Activated CD4-positive, alpha-beta T cell treated with anti-CD3 and anti-CD28 coated beads for 36 hours (primary cell): Measurements from ENCODE around the gene ZKSCAN1. TPM values are rescaled to one million over a fixed set of nuclear protein-coding genes. Genes with fewer than 3 reads are reported as not detected.
"Not testable (repeated sequence)": the region's sequence is repeated elsewhere in the genome, so short reads cannot be mapped to it uniquely, and the experiment has no call there.

Experiments
- ATAC-seq: fragments of 200-7000 bp; cut with Tn5 transposase; one replicate; pipeline ENCODE4 v1.10.0; 2021; ENCODE audit warnings: mild to moderate bottlenecking, moderate library complexity
- CTCF ChIA-PET: fragments of 350-600 bp; sonication (Branson Sonifier 250); formaldehyde crosslinking; loops from one replicate; lab custom pipeline; 2021; ENCODE audit warnings: antibody characterized with exemption; lab: Charles Lee
- POLR2A ChIA-PET: fragments of 350-600 bp; sonication (Branson Sonifier 250); formaldehyde crosslinking; loops from one replicate; lab custom pipeline; 2021; ENCODE audit warnings: antibody characterized with exemption, inconsistent platforms; lab: Charles Lee
- DNase-seq: peaks from one replicate; pipeline ENCODE4 v3.0.0-alpha.2; 2020
- H3K27ac Mint-ChIP-seq: one replicate; pipeline ENCODE4 v1.8.0; 2021; ENCODE audit warnings: mixed read lengths
- H3K27me3 Mint-ChIP-seq: one replicate; pipeline ENCODE4 v1.8.0; 2021; ENCODE audit warnings: mixed read lengths
- H3K36me3 Mint-ChIP-seq: one replicate; pipeline ENCODE4 v1.8.0; 2021; ENCODE audit warnings: low read depth, mixed read lengths
- H3K4me1 Mint-ChIP-seq: one replicate; pipeline ENCODE4 v1.8.0; 2021; ENCODE audit warnings: mixed read lengths
- H3K4me3 Mint-ChIP-seq: one replicate; pipeline ENCODE4 v1.8.0; 2021; ENCODE audit warnings: mild to moderate bottlenecking, moderate library complexity, mixed read lengths
- H3K9me3 Mint-ChIP-seq: one replicate; pipeline ENCODE4 v1.8.0; 2021; ENCODE audit warnings: low read depth, mixed read lengths
- intact Hi-C, 2 experiments: fragments of 100-400 bp; cut with DNase I in 1 of 2; cut with micrococcal nuclease in 1 of 2; formaldehyde crosslinking; loops; one replicate each; pipeline versions ENCODE4 v1.14.2 to v1.15.1; 2022 to 2024; cut with DNase I, micrococcal nuclease
- total RNA-seq, 2 experiments: library from RNA; stranded (reverse); gene quantifications; one replicate each; pipeline ENCODE4 v1.2.3, GENCODE V29; 2021

The ZKSCAN1 gene
- total RNA-seq = 10 to 100 TPM; 45.2 to 62.9 TPM

DNA sequence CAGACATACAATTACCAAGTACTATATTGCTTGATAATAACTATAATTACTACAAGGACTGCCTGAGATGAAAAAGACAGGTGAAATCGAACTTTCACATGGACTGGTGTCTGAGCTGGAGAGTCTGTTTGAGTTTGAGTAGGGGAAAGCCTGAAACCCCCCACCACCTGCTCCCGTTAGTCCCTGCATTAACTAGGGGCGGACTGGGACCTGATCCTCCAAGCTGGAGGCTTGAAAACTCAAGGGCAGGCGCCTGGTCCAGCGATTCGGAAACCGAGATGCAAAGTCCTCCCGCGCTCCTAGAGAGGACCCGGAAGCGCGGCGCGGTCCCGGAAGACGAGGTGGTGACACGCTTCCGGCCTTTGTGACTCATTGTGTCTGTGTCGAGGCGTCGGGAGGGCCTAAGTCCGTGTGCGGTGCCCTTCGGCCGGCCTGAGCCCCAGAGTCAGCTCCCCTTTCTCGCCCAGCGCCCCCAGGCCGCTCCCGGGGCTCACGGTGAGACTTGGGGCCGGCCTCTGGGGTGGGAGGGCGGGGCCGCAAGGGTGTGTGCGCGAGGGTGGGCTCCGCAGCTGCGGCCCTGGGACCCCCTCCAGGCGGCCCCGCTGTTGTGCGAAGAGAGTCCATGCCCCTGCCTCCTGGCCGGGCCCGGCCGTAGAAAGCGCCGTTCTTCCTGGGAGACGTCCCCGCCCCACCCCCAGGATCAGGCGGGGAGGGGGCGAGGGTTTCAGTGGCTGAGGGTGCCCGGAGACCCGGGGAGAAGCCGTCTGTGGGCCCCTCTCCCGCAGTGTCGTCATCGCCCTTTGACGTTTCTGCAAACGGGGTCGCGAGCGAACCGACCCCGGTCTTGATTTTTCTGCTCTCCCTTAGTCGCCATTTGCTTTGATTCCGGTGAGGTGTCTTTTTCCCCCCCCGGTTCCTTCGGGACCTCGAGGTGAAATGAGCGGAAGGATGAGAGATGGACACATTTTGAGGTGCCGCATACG lies at the start of gene ZKSCAN1:
Gene ZKSCAN1 (plus strand): TSS at position 365 of the 983 bp plus-strand sequence. CDS start 7,911 bp downstream, outside the sequence.
- POLR2A ChIA-PET = no interaction called here
- H3K4me1 Mint-ChIP-seq = peaks cover 53% of the 10 kb centered on the region
- intact Hi-C loops = loop anchor here (1.0 to 10.0 kb wide), 17 partner anchors 11 to 607 kb away; partner anchors contain the start of genes ZNF3 (in 2 of the 2), AP4M1 (in 1 of the 2), BUD31 (in 1 of the 2) and COPS6 (in 1 of the 2)
- ATAC-seq = peak; percentile 87
- CTCF ChIA-PET = interaction anchor here (0.6 to 3.3 kb wide), 7 partner anchors 9 to 97 kb away, joined by 3 to 14 read pairs (median 4); partner anchors contain the start of genes GJC3, TRIM4 and ZSCAN21
- H3K36me3 Mint-ChIP-seq = peaks cover 23% of the 10 kb centered on the region
- H3K4me3 Mint-ChIP-seq = peak within 1 kb of the TSS; percentile 94
- no peaks in the 10 kb centered on the region for H3K9me3 Mint-ChIP-seq
- H3K27me3 Mint-ChIP-seq = no peaks in the 10 kb centered on the region
- peak; percentile 92 for DNase-seq
- peak within 1 kb of the TSS; percentile 96 for H3K27ac Mint-ChIP-seq

DNA sequence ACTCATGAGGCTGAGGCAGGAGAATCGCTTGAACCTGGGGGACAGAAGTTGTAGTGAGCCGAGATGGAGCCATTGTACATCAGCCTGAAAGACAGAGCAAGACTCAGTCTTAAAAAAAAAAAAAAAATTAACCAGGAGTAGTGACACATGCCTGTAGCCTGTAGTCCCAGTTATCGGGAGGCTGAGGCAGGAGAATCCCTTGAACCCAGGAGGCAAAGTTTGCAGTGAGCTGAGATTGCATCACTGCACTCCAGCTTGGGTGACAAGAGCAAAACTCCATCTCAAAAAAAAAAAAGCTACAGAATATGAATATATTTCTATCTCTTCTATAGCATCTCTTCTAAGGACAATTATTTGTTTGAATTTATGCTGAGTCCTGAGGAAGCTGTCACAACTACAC lies 46.1 kb upstream of the ZKSCAN1 start:
- Mint-ChIP-seq H3K4me3 (no peak overlapping the region), H3K36me3 (no peaks in the 10 kb centered on the region), H3K4me1 (no peaks in the 10 kb centered on the region), H3K9me3 (no peaks in the 10 kb centered on the region), H3K27me3 (peaks cover 14% of the 10 kb centered on the region), H3K27ac (no peak overlapping the region)
- CTCF ChIA-PET = interaction anchor here (1.5 kb wide), 1 partner anchor 11 kb away, joined by 4 read pairs; no protein-coding TSS in a partner anchor
- ATAC-seq = no peak
- intact Hi-C loops = no loop called here
- DNase-seq = no peak
- POLR2A ChIA-PET = no interaction called here

DNA sequence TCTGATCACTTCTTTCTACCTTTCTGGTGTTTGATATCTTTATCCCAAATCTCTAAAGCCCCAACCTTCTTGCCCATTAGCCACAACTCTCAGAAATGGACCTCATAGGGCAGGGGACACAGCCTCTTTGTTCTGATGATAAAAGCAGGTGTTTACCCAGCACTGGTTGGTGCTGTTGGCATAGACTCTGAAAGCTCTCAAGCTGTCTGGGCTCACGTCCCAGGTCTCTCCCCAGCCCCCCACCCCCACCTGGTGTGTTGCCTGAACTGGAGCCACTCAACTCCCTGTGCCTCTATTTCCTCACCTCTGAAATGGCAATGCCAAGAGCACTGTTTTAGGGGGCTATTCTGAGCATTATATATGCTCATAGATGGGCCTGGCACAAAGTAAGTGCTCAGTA lies 45.6 kb upstream of the ZKSCAN1 start:
- H3K36me3 Mint-ChIP-seq, H3K27ac Mint-ChIP-seq, H3K4me1 Mint-ChIP-seq, intact Hi-C loops, H3K27me3 Mint-ChIP-seq, DNase-seq, H3K4me3 Mint-ChIP-seq, ATAC-seq, POLR2A ChIA-PET, CTCF ChIA-PET, H3K9me3 Mint-ChIP-seq: not testable (repeated sequence)

DNA sequence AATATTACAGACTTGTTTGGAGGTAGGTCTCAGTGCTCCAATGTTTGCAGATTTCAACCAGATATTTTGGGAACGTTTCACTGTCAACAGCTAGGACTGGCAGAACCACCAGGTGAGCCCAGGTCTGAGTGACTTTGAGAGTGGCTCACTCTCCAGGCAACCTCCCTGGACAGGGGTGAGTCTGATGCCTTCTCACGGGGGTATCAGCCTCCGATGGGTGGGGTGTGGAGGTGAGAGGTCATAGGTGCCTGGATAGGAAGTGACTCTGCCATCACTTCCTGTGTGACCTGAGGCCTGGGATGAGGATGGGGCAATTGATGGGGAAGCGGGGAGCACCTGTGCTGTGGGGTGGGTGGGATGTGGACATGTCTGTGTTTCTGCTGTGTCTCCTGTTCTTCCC lies 44.2 kb upstream of the ZKSCAN1 start:
- H3K27ac Mint-ChIP-seq = no peak overlapping the region
- ATAC-seq = no peak
- no peak for DNase-seq
- intact Hi-C loops = no loop called here
- no peaks in the 10 kb centered on the region for H3K9me3 Mint-ChIP-seq
- CTCF ChIA-PET = no interaction called here
- POLR2A ChIA-PET = no interaction called here
- H3K4me3 Mint-ChIP-seq = no peak overlapping the region
- H3K27me3 Mint-ChIP-seq = peaks cover 11% of the 10 kb centered on the region
- no peaks in the 10 kb centered on the region for H3K36me3 Mint-ChIP-seq
- H3K4me1 Mint-ChIP-seq = no peaks in the 10 kb centered on the region

DNA sequence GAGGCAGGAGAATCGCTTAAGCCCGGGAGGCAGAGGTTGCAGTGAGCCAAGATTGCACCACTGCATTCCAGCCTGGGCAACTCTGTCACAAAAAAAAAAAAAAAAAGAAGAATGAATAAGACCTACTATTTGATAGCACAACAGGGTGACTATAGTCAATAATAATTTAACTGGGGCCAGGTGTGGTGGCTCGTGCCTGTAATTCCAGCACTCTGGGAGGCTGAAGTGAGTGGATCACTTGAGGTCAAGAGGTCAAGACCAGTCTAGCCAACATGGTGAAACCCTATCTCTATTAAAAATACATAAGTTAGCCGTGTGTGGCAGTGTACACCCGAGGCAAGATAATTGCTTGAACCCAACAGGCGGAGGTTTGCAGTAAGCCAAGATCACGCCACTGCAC lies 41.6 kb upstream of the ZKSCAN1 start:
- CTCF ChIA-PET, H3K27me3 Mint-ChIP-seq, intact Hi-C loops, H3K4me1 Mint-ChIP-seq, POLR2A ChIA-PET, DNase-seq, H3K36me3 Mint-ChIP-seq, H3K9me3 Mint-ChIP-seq, ATAC-seq, H3K27ac Mint-ChIP-seq, H3K4me3 Mint-ChIP-seq: not testable (repeated sequence)

DNA sequence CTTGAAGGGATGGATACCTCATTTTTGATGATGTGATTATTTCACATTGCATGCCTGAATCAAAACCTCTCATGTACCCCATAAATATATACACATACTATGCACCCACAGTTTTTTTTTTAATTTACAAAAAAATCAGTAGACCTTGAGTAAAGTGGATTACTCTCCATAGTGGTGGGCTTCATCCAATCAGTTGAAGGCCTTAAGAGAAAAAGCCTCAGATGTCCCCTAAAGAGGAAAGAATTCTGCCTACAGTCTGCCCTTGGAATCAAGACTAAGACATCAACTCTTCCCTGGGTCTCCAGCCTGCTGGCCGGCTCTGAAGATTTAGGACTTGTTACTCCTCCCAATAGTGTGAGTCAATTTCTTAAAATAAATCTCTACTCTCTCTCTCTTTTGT lies 40.7 kb upstream of the ZKSCAN1 start:
- Mint-ChIP-seq H3K27ac (no peak overlapping the region), H3K27me3 (peaks cover 4% of the 10 kb centered on the region), H3K36me3 (no peaks in the 10 kb centered on the region), H3K4me3 (no peak overlapping the region), H3K9me3 (no peaks in the 10 kb centered on the region), H3K4me1 (peaks cover 1% of the 10 kb centered on the region)
- ChIA-PET POLR2A (no interaction called here), CTCF (no interaction called here)
- intact Hi-C loops = loop anchor here in 1 of 2 experiments (5.0 kb wide), 1 partner anchor 78 kb away; no protein-coding TSS in a partner anchor
- DNase-seq (no peak), ATAC-seq (no peak)

DNA sequence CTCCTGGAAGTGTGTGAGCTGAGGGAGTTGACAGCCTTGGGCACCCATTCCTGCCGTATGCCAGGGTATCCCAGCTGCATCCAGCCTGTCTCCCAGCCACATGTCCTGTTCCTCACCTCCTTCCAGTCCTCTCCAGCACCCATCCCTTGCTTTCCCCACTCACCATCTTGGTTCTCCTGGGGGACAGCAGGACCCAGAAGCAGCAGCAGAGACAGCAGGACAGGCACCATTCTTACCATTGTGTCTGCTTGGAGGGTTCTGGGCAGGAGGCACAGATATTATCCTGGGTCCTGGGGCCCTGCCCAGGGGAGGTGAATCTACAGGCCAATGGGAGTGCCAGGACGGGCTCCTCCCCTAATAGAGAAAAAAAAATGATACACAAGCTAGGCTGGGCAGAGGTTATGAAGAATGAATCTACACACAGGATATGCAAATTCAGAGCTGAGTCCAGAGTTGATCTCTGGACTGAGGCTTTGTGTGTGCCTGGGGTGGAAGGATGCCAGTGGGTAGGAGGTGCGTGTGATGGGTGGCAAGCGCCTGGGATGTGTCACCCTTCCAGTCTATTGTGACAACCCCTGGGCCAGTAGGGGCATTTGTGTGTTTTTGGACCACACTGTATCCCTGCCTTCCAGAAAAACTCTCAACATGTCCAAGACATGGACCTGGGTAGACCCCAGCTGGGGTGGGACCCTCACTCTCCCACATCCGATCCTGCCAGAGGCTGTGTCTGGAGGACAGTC lies 39.4 kb upstream of the ZKSCAN1 start, which contains the start of gene AZGP1:
Gene AZGP1 (minus strand): TSS at position 250 of the 740 bp plus-strand sequence. CDS start 11 bp downstream, at position 239.
- intact Hi-C loops = loop anchor here in 1 of 2 experiments (5.0 kb wide), 1 partner anchor 76 kb away; no protein-coding TSS in a partner anchor
- Mint-ChIP-seq H3K27ac (no peak within 1 kb of the TSS), H3K27me3 (peaks cover 4% of the 10 kb centered on the region), H3K36me3 (no peaks in the 10 kb centered on the region), H3K4me1 (peaks cover 12% of the 10 kb centered on the region), H3K4me3 (no peak within 1 kb of the TSS), H3K9me3 (no peaks in the 10 kb centered on the region)
- ChIA-PET POLR2A (no interaction called here), CTCF (interaction anchor here (0.6 to 5.0 kb wide), 4 partner anchors 55 to 1314 kb away, joined by 3 to 33 read pairs (median 3); no protein-coding TSS in a partner anchor)
- ATAC-seq = no peak
- DNase-seq = no peak

DNA sequence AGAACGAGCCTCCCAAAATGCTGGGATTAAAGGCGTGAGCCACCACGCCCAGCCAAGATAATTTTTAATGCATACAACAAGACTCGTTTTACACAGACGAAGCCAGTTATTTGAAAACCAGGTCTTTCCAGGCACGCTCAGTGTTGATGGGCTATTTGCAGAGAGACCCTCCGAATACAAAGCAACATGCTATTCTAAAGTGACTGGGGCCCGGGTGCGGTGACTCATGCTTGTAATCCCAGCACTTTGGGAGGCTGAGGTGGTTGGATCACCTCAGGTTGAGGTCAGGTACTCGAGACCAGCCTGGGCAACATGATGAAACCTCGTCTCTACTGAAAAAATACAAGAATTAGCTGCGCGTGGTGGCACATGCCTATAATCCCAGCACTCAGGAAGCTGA lies 38.8 kb upstream of the ZKSCAN1 start:
- no peaks in the 10 kb centered on the region for H3K9me3 Mint-ChIP-seq
- ChIA-PET CTCF (interaction anchor here (1.2 to 5.0 kb wide), 2 partner anchors 63 to 136 kb away, joined by 3 to 33 read pairs; no protein-coding TSS in a partner anchor), POLR2A (no interaction called here)
- H3K4me1 Mint-ChIP-seq = peaks cover 15% of the 10 kb centered on the region
- no peak overlapping the region for H3K27ac Mint-ChIP-seq
- ATAC-seq (no peak), DNase-seq (no peak)
- H3K36me3 Mint-ChIP-seq = no peaks in the 10 kb centered on the region
- no peak overlapping the region for H3K4me3 Mint-ChIP-seq
- intact Hi-C loops = loop anchor here in 1 of 2 experiments (5.0 kb wide), 1 partner anchor 76 kb away; no protein-coding TSS in a partner anchor
- peaks cover 4% of the 10 kb centered on the region for H3K27me3 Mint-ChIP-seq

DNA sequence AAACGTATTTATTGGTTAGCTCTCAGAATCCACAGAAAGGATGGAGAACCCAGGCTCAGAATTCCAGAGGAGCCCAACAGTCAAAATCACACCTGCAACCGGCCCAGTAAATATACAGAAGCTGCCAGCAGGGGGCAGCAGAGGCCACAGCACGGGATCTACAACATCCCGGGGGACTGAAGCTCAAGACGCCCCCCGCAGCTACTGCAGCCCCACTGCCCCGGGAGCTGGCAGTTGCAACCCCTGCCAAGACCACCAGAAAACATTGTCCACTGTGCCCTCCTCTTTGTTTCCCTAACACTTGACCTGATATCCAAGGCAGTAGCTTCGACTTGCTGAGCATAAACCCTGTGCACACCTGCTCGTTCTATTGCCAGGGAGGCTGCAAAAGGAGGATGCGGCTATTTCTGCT lies 35.6 kb upstream of the ZKSCAN1 start:
- H3K9me3 Mint-ChIP-seq, H3K27me3 Mint-ChIP-seq, POLR2A ChIA-PET, H3K36me3 Mint-ChIP-seq: not testable (repeated sequence)
- peak; percentile 78 for DNase-seq
- CTCF ChIA-PET = interaction anchor here (0.6 to 5.0 kb wide), 21 partner anchors 10 to 413 kb away, joined by 3 to 33 read pairs (median 4); partner anchors contain the start of gene TRIM4
- peaks cover 15% of the 10 kb centered on the region for H3K4me1 Mint-ChIP-seq
- peak; percentile 55 for ATAC-seq
- intact Hi-C loops = loop anchor here in 1 of 2 experiments (1.0 to 5.0 kb wide), 3 partner anchors 11 to 151 kb away; no protein-coding TSS in a partner anchor
- H3K27ac Mint-ChIP-seq = peak overlapping the region; percentile 34
- peak overlapping the region; percentile 12 for H3K4me3 Mint-ChIP-seq

DNA sequence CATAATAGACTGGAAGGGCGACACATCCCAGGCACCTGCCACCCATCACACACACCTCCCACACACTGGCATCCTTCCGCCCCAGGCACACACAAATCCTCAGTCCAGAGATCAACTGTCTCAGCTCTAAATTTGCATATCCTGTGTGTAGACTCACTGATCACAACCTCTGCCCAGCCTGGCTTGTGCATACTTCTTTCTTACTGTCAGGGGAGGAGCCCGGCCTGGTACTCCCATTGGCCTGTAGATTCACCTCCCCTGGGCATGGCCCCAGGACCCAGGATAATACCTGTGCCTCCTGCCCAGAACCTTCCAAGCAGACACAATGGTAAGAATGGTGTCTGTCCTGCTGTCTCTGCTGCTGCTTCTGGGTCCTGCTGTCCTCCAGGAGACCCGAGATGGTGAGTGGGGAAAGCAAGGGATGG lies 34.9 kb upstream of the ZKSCAN1 start:
- H3K27me3 Mint-ChIP-seq, H3K9me3 Mint-ChIP-seq, intact Hi-C loops, H3K36me3 Mint-ChIP-seq, POLR2A ChIA-PET: not testable (repeated sequence)
- Mint-ChIP-seq H3K4me1 (peaks cover 15% of the 10 kb centered on the region), H3K4me3 (peak overlapping the region; percentile 31), H3K27ac (peak overlapping the region; percentile 71)
- DNase-seq (peak; percentile 53), ATAC-seq (peak; percentile 97)
- CTCF ChIA-PET = interaction anchor here (0.6 to 5.0 kb wide), 15 partner anchors 9 to 409 kb away, joined by 3 to 33 read pairs (median 4); no protein-coding TSS in a partner anchor
